ENCODE measurements around the gene VPS37B.

VPS37B gene

GRCh38 chr12:122837306-122838265 lies 58.3 kb downstream of the VPS37B start:
- DNase-seq: no peak

- peak; percentile 51 for DNase-seq
Measured at GRCh38 chr12:122836027-122836921, 59.6 kb downstream of the VPS37B start.

GRCh38 chr12:122835750-122836026 lies 60.2 kb downstream of the VPS37B start:
- DNase-seq: no peak

DNA sequence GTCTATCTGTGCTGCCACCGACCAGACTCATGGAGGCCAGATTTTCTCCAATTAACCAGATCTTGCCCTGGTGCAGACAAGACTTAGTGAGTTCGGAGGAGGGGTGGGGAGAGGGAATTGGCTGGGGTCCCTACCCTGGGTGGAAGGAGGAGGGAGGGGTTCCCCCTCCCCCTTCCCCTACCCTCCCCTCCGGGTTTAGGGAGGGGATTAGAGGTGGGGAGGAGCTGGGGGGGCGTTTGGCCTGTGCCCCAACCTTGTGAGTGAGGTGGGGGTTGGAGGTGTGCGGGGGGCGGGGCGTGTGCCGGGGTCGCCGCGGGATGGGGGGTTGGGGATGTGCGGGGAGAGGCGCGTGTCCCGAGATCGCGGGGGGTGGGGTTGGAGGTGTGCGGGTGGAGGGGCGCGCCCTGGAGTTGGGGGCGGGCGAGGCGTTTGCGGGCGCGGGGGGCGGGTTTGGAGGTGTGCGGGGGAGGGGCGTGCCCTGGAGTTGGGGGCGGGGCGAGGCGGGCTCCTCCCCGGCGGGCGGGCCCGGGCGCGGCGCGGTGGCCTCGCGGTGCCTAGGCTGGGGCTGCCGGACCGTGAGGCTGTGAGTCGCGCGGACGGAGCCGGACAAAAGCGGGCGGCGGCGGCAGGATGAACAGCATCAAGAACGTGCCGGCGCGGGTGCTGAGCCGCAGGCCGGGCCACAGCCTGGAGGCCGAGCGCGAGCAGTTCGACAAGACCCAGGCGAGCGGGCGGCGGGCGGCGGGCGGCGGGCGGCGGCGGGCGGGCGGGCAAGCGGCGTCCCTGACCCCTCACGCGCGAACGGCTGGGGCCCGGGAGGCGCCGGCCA lies 60.8 kb downstream of the VPS37B start, which contains the start of gene HIP1R:
HIP1R (plus strand) TSS at position 537 of the 829 bp plus-strand sequence; CDS start at position 631, 94 bp downstream.
- peak; percentile 13 for DNase-seq

- DNase-seq: peak; percentile 15
Measured at GRCh38 chr12:122834104-122834920, 61.6 kb downstream of the VPS37B start.

DNA sequence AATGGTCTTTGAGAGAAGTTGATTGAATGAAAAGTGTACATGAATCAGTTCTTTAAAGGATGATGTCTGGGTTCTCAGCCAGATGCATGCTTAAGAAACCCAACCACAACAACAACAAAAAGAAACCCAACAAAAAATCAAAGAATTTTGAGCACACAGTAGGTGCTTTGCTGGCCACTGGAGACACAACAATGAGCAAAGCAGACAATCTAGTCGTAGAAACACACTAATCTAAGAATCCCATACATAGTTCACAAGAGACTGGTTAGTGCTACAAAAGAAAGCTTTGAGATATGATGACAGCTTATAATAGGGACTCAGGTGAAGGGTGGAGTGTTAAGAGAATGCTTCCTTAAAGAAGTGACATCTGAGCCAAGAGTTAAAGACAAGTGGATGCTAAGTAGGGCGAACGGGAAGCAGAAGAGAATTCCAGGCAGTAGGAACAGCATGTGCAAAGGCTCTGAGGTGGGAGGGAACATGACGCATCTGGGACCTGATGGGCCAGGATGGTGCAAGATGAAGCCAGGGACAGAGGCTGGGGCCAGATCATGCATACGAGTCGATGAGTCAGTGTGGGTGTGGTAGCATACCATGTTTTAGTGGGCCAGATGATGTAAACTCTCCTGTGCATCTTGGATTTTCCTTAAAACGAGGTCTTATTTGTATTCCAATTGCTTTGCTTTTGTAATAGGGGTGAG lies 65.3 kb downstream of the VPS37B start:
- peak; percentile 69 for DNase-seq

GRCh38 chr12:122827258-122827657 lies 68.7 kb downstream of the VPS37B start:
- no peak for DNase-seq

DNA sequence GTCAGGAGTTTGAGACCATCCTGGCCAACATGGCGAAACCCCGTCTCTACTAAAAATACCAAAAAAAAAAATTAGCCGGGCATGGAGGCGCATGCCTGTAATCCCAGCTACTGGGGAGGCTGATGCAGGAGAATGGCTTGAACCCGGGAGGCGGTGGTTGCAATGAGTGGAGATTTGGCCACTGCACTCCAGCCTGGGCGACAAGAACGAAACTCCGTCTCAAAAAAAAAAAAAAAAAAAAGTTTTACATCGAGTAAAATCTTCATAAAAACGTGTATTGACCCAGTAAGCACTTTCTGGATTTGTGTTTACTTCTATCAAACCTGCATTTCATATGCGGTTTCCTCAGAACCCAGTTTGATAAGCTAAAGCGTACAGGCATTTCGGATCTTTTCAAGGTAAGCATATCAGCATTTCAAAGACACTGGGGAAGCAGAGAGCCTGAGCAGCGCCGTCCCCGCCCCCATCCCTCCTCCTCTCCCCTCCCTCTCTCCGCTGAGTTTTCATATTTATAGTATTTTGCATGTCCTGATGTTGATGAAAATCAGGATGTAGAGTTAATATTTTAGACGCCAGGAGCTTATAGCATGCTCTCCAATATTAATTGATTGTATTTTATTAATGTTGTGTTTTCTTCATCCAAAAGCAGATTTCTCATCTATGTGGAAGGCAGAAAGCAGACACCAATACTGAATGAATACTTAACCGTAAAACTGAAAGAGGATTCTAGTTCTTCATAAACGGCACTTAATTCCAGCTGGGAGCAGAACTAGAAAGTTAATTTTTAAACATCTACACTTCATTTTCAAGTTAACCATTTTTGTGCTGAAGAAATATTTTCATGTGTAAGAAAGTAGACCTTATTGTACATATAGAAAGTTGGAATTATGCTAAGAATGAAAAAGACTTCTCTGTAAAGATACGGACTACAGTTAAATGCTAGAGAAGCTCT lies 69.9 kb downstream of the VPS37B start:
- no peak for DNase-seq

GRCh38 chr12:122823429-122823828 lies 72.5 kb downstream of the VPS37B start:
- no peak for DNase-seq

DNA sequence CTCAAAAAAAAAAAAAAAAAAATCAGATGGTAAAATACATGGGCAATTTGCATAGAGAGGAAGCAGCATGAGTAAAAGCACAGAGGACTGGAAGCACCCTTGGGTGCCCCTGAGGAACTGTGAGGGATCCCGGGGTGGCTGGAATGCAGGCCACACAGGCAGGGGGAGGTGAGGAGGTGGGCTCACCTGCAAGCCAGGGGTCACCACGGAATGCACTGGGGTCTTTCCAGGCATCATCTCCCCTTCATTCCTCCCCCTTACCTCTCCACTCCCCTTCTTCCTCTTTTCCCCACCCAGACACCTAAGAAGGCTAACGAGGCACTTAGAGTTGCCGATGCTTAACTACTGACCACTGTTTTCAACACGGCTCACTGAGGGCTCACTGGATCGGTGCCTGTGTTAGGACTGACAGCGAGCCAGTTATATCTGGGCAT lies 75.1 kb downstream of the VPS37B start:
- no peak for DNase-seq

DNA sequence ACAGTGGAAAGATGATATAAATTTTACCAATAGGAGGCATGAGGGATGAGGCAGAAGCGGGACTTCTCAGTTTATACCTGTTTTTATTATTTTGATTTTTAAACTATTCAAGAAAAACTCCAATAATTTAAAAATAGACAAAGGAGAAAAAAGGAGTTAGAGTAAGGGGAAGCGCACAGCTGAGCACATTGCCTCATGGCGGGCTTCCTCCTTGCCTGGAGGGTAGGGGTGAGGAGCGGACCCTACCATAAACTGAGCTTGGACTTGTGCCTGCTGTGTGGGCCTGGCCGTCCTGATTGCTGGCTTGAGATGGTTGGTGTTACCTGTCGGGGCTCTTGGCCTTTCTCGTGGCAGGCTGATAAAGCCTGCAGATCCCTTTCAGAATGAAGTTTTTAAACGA lies 75.8 kb downstream of the VPS37B start:
- no peak for DNase-seq

DNA sequence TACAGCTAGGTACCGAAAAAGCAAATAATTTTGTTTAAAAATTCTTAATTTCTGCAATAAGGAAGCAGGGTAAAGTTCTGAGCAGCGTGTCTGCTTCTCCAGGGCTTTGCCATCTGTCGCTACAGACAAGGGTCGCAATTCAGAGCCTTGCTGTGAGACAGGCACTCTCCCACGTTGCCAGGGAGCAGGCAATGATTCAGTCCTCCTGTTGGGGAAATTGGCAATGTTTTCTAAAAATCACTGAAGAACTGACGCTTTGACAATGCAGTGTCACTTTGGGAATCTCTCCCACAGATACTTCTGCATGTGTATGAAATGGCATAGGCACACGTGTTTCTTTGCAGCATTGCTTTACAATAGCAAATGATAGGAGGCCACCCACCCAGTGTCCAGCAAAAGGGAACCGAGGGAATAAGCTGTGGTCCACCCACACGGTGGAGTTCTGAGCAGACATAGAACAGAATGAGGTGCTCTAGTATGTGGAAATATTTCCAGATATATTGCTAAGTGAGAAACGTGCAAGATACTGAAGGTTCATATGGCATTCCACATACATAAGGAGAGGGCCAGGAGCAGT lies 76.6 kb downstream of the VPS37B start:
- DNase-seq: peak; percentile 44
